ENCODE results near the gene PRR23E.

GRCh38 chr3:127193341-127193740 is 410 bp downstream of the PRR23E start:
- TF ChIP-seq POLR2A (IDR thresholded peaks at IDR 0.05) (no peak), CTCF (IDR thresholded peaks at IDR 0.05) (no peak)
